Neuronal stem cell (in vitro differentiated cells): ENCODE data around the gene PHLDB3.

ENCODE experiments used
- DNase-seq: peaks from one replicate; pipeline ENCODE4 v3.0.0-alpha.2; 2013; ENCODE audit warnings: low spot score
- H2AFZ ChIP-seq: one replicate; pipeline ENCODE4 v1.6.1; 2013; ENCODE audit warnings: mild to moderate bottlenecking, low read length, inconsistent platforms
- H2AK5ac ChIP-seq: 2 replicates; pipeline ENCODE4 v1.6.1; 2013; ENCODE audit warnings: low read depth, mild to moderate bottlenecking, inconsistent platforms, low read length, moderate library complexity, mixed read lengths
- H2BK120ac ChIP-seq: 2 replicates; pipeline ENCODE4 v1.6.1; 2013; ENCODE audit warnings: low read depth, mild to moderate bottlenecking, inconsistent platforms, low read length, moderate library complexity, mixed read lengths
- H2BK12ac ChIP-seq: one replicate; pipeline ENCODE4 v1.6.1; 2013; ENCODE audit warnings: low read length, inconsistent platforms
- H2BK15ac ChIP-seq: 2 replicates; pipeline ENCODE4 v1.6.1; 2013; ENCODE audit warnings: mild to moderate bottlenecking, low read length, inconsistent platforms, mixed read lengths
- H2BK5ac ChIP-seq: one replicate; pipeline ENCODE4 v1.6.1; 2013; ENCODE audit warnings: inconsistent platforms, mild to moderate bottlenecking, low read length, moderate library complexity
- H3K14ac ChIP-seq: one replicate; pipeline ENCODE4 v1.6.1; 2013; ENCODE audit warnings: low read length, inconsistent platforms
- H3K18ac ChIP-seq: 2 replicates; pipeline ENCODE4 v1.6.1; 2013; ENCODE audit warnings: low read length, inconsistent platforms
- H3K23ac ChIP-seq: 2 replicates; pipeline ENCODE4 v1.6.1; 2013; ENCODE audit warnings: low read depth, mild to moderate bottlenecking, mixed read lengths, low read length, inconsistent platforms; ENCODE audit not compliant: poor library complexity
- H3K27ac ChIP-seq: replicated peaks from 3 replicates; pipeline ENCODE4 v1.5.1; 2013; ENCODE audit warnings: low read length, inconsistent platforms
- H3K27me3 ChIP-seq, 3 experiments: 2 replicates each; pipeline ENCODE4 v1.6.1; 2013; ENCODE audit warnings: low read length in 3 of 3, mild to moderate bottlenecking in 2 of 3, inconsistent platforms in 1 of 3, low read depth in 1 of 3, mixed read lengths in 1 of 3, moderate library complexity in 1 of 3; ENCODE audit not compliant: control insufficient read depth in 3 of 3, insufficient read depth in 3 of 3
- H3K36me3 ChIP-seq, 2 donors: replicated peaks in 1 of 2; 2 replicates each; pipeline ENCODE4 v1.6.1; 2013; ENCODE audit warnings: low read length in 2 of 2; ENCODE audit not compliant: control insufficient read depth in 2 of 2, insufficient read depth in 2 of 2
- H3K4ac ChIP-seq: 2 replicates; pipeline ENCODE4 v1.6.1; 2013; ENCODE audit warnings: inconsistent platforms, mild to moderate bottlenecking, low read length, moderate library complexity
- H3K4me1 ChIP-seq, 2 donors: 1 replicate in 1 of 2; 2 replicates in 1 of 2; pipeline ENCODE4 v1.6.1; 2013; ENCODE audit warnings: low read length in 2 of 2, low read depth in 1 of 2; ENCODE audit not compliant: control insufficient read depth in 2 of 2, insufficient read depth in 1 of 2
- H3K4me2 ChIP-seq: one replicate; pipeline ENCODE4 v1.6.1; 2013; ENCODE audit warnings: mild to moderate bottlenecking, low read length, inconsistent platforms; ENCODE audit not compliant: insufficient read depth, poor library complexity, severe bottlenecking
- H3K4me3 ChIP-seq, 2 donors: 2 replicates each; pipeline ENCODE4 v1.5.1; 2013; ENCODE audit warnings: low read length in 2 of 2, mild to moderate bottlenecking in 2 of 2, inconsistent platforms in 1 of 2, moderate library complexity in 1 of 2
- H3K79me1 ChIP-seq: one replicate; pipeline ENCODE4 v1.6.1; 2013; ENCODE audit warnings: low read depth, mild to moderate bottlenecking, inconsistent platforms, low read length, moderate library complexity
- H3K9ac ChIP-seq: one replicate; pipeline ENCODE4 v1.6.1; 2013; ENCODE audit warnings: mild to moderate bottlenecking, low read depth, low read length, inconsistent platforms; ENCODE audit not compliant: poor library complexity
- H3K9me3 ChIP-seq, 2 donors: replicated peaks in 1 of 2; 2 replicates each; pipeline versions ENCODE3 to v1.6.1; 2013; ENCODE audit warnings: low read length in 2 of 2, mild to moderate bottlenecking in 2 of 2, inconsistent platforms in 1 of 2, low read depth in 1 of 2, mixed read lengths in 1 of 2, moderate library complexity in 1 of 2; ENCODE audit not compliant: control insufficient read depth in 2 of 2, insufficient read depth in 1 of 2
- H4K8ac ChIP-seq: one replicate; pipeline ENCODE4 v1.6.1; 2013; ENCODE audit warnings: low read depth, mild to moderate bottlenecking, inconsistent platforms, low read length, moderate library complexity
- H4K91ac ChIP-seq: one replicate; pipeline ENCODE4 v1.6.1; 2013; ENCODE audit warnings: low read length, low read depth, mild to moderate bottlenecking, inconsistent platforms; ENCODE audit not compliant: poor library complexity
- WGBS, 2 donors: extraction: QIAGEN DNeasy Blood & Tissue Kit; methylation state at CpG; one replicate each; pipeline ENCODE4 v1.1.7; 2013; ENCODE audit warnings: missing lambda C conversion rate in 2 of 2, mixed read lengths in 1 of 2; ENCODE audit not compliant: insufficient read length in 2 of 2, insufficient replicate concordance in 1 of 2; ENCODE audit errors: extremely low coverage in 2 of 2; 5-methylcytosine and 5-hydroxymethylcytosine counted together

PHLDB3 gene

DNA sequence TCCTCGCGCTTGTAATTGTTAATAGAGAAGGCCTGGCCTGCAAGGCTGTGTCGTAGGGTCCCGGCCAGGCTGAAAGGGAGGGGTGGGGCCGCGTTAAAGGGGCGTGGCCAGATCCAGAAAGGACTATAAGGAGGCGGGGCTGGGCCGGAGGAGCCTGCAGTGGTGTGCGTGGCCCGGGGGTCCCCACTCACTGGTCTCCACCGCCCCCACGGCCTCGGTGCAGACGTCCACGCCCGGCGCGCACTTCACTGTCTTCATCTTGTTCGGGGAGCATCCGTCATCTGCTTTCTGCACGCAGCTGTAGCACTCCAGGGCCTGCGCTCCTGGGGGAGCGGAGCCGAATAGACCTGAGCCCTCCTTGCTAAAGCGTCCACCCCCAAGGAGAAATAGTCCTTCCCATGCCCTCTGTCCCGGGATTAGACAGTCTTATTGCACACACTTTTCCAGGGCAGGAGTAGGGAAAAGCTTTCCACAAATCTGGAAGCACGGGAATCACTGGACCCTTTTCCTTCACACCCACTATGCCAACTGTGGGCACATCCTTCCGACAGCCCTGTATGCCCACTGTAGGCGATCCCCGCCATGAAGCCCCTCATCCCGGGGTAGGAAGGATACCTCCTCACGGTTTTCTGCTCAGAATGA, 40.3 kb downstream of the PHLDB3 start:
- no peak for DNase-seq

DNA sequence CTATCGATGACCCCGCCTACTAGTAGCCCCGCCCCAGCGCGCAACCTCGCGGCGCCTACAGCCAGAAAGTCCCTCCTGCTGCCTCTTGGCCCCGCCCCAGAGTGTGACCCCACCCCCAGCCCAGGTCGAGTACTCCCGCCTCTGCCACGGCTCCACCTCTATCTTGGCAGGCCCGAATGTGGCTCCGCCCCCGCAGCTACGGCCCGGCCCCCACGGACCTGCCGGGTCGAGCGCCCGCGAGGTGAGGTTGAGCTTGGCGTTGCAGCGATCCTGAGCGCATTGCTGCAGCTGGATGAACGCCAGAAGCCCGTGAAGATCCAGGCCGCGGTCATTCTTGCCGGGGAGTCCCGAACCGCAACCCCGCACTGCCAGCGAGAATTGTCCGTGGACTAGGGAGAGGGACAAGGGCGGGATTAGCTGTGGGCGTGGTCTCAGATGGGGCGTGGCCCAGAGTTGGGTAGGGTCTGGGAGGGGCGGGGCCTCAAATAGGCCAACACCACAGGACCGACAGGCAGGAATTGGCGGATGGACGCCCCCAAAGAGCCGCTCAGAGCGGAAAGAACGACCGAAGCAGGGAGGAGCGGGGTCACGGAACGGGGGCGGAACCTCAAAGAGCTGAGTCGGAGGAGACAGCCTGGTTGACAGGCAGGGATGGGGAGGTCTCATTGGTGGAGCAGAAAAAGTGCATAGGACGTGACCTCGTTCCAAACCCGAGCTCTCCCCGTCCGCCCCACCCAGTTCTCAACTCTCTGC, 41.0 kb downstream of the PHLDB3 start:
- Histone ChIP-seq H3K23ac (peak overlapping the region; percentile 48), H3K27me3 (peaks cover 6 to 48% (median 28%) of the 10 kb centered on the region in 3 experiments), H3K9ac (peak overlapping the region; percentile 75), H2BK12ac (no peak overlapping the region), H2AK5ac (no peak overlapping the region), H4K91ac (no peak overlapping the region), H3K14ac (no peak overlapping the region), H3K27ac (peak overlapping the region; percentile 41), H2BK120ac (no peak overlapping the region), H2BK15ac (no peak overlapping the region), H2AFZ (peak overlapping the region; percentile 98), H3K36me3 (no peaks in the 10 kb centered on the region), H3K4me1 (peaks cover 4 to 13% of the 10 kb centered on the region in 2 donors), H3K9me3 (peaks cover 0 to 2% of the 10 kb centered on the region in 2 donors), H3K4me2 (peak overlapping the region; percentile 76), H3K4ac (no peak overlapping the region), H4K8ac (no peak overlapping the region), H2BK5ac (peak overlapping the region; percentile 49), H3K18ac (peak overlapping the region; percentile 61), H3K79me1 (no peaks in the 10 kb centered on the region), H3K4me3 (peak overlapping the region; percentile 74 to 88)
- peak; percentile 96 for DNase-seq
- WGBS, 2 donors = no CpG with 5 or more reads among the region's 57 CpGs

More for the DNA sequence above, 40.3 kb downstream of the PHLDB3 start:
- Histone ChIP-seq H2AK5ac (no peak overlapping the region), H3K27ac (peak overlapping the region; percentile 14), H3K4me1 (peaks cover 4 to 13% of the 10 kb centered on the region in 2 donors), H3K4ac (no peak overlapping the region), H4K91ac (no peak overlapping the region), H3K9ac (peak overlapping the region; percentile 60), H2BK5ac (no peak overlapping the region), H2AFZ (peak overlapping the region; percentile 98), H3K4me2 (peak overlapping the region; percentile 76), H2BK120ac (no peak overlapping the region), H2BK12ac (no peak overlapping the region), H3K36me3 (no peaks in the 10 kb centered on the region), H3K14ac (no peak overlapping the region), H3K79me1 (no peaks in the 10 kb centered on the region), H3K23ac (peak overlapping the region; percentile 48), H2BK15ac (no peak overlapping the region), H4K8ac (no peak overlapping the region), H3K9me3 (peaks cover 0 to 2% of the 10 kb centered on the region in 2 donors), H3K18ac (peak overlapping the region; percentile 61), H3K4me3 (peak overlapping the region; percentile 74 to 88), H3K27me3 (peaks cover 6 to 49% (median 28%) of the 10 kb centered on the region in 3 experiments)
- WGBS, 2 donors = no CpG with 5 or more reads among the region's 33 CpGs

GRCh38 chr19:43462785-43463380, 41.7 kb downstream of the PHLDB3 start:
- H3K36me3 ChIP-seq = no peaks in the 10 kb centered on the region
- no peaks in the 10 kb centered on the region for H3K79me1 ChIP-seq
- H3K4ac ChIP-seq = no peak overlapping the region
- DNase-seq = no peak
- peak overlapping the region; percentile 73 for H3K9ac ChIP-seq
- peaks cover 6 to 43% (median 28%) of the 10 kb centered on the region in 3 experiments for H3K27me3 ChIP-seq
- H3K23ac ChIP-seq = peak overlapping the region; percentile 76
- H3K4me2 ChIP-seq = peak overlapping the region; percentile 76
- no peak overlapping the region for H2BK120ac ChIP-seq
- peaks cover 0 to 2% of the 10 kb centered on the region in 2 donors for H3K9me3 ChIP-seq
- H4K91ac ChIP-seq = no peak overlapping the region
- peak overlapping the region; percentile 73 to 74 for H3K4me3 ChIP-seq
- no peak overlapping the region for H2AK5ac ChIP-seq
- H2BK5ac ChIP-seq = peak overlapping the region; percentile 49
- H3K14ac ChIP-seq = peak overlapping the region; percentile 91
- peak overlapping the region; percentile 98 for H2AFZ ChIP-seq
- no peak overlapping the region for H3K27ac ChIP-seq
- peaks cover 4 to 13% of the 10 kb centered on the region in 2 donors for H3K4me1 ChIP-seq
- H2BK12ac ChIP-seq = no peak overlapping the region
- no peak overlapping the region for H4K8ac ChIP-seq
- no CpG with 5 or more reads among the region's 33 CpGs for WGBS, 2 donors
- H2BK15ac ChIP-seq = peak overlapping the region; percentile 52
- H3K18ac ChIP-seq = peak overlapping the region; percentile 68

DNA sequence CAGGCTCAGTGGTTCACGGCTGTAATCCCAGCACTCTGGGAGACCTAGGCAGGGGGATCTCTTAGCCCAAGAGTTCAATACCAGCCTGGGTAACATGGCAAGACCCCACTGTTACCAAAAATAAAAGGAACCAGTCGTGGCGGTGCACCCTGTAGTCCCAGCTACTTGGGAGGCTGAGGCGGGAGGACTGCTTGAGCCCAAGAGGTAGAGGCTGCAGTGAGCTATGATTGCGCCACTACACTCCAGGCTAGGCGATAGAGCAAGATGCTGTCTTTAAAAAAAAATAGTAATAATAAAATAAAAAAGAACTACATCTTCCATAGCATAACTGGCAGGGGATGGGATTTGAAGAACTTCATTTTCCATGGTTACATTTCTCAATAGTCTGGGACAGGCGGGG, 42.2 kb downstream of the PHLDB3 start:
- no peak overlapping the region for H3K23ac ChIP-seq
- H3K14ac ChIP-seq = no peak overlapping the region
- no peak overlapping the region for H3K4me3 ChIP-seq
- H3K79me1 ChIP-seq = no peaks in the 10 kb centered on the region
- H2AFZ ChIP-seq = no peak overlapping the region
- no peak overlapping the region for H3K4ac ChIP-seq
- no peak overlapping the region for H3K4me2 ChIP-seq
- H2BK5ac ChIP-seq = no peak overlapping the region
- H3K27me3 ChIP-seq = peaks cover 6 to 41% (median 28%) of the 10 kb centered on the region in 3 experiments
- WGBS, 2 donors = no CpG with 5 or more reads among the region's 7 CpGs
- H3K18ac ChIP-seq = no peak overlapping the region
- H2BK12ac ChIP-seq = no peak overlapping the region
- peaks cover 4 to 12% of the 10 kb centered on the region in 2 donors for H3K4me1 ChIP-seq
- no peak overlapping the region for H2BK120ac ChIP-seq
- H3K36me3 ChIP-seq = no peaks in the 10 kb centered on the region
- H3K9me3 ChIP-seq = peaks cover 0 to 2% of the 10 kb centered on the region in 2 donors
- H2AK5ac ChIP-seq = no peak overlapping the region
- H3K27ac ChIP-seq = no peak overlapping the region
- no peak for DNase-seq
- no peak overlapping the region for H4K8ac ChIP-seq
- H3K9ac ChIP-seq = no peak overlapping the region
- H2BK15ac ChIP-seq = no peak overlapping the region
- H4K91ac ChIP-seq = no peak overlapping the region
